Muscle of leg (tissue), 11 donors: Measurements from ENCODE around the gene FBXW7. TPM values are rescaled to one million over a fixed set of nuclear protein-coding genes. Genes with fewer than 3 reads are reported as not detected.
"Not testable (repeated sequence)": the region's sequence is repeated elsewhere in the genome, so short reads cannot be mapped to it uniquely, and the experiment has no call there.

ENCODE experiments used
- DNase-seq: peaks from one replicate; pipeline ENCODE4 v3.0.0; 2013
- H3K27ac ChIP-seq: one replicate; pipeline ENCODE4 v1.5.1; 2013; ENCODE audit warnings: mild to moderate bottlenecking, low read length, control low read depth
- H3K27me3 ChIP-seq: one replicate; pipeline ENCODE4 v1.6.1; 2013; ENCODE audit warnings: low read length; ENCODE audit not compliant: control insufficient read depth, insufficient read depth
- H3K36me3 ChIP-seq: one replicate; pipeline ENCODE4 v1.6.1; 2013; ENCODE audit warnings: low read length; ENCODE audit not compliant: control insufficient read depth, insufficient read depth
- H3K4me1 ChIP-seq: one replicate; pipeline ENCODE4 v1.6.1; 2013; ENCODE audit warnings: low read length; ENCODE audit not compliant: control insufficient read depth, insufficient read depth
- H3K4me3 ChIP-seq: one replicate; pipeline ENCODE4 v1.5.1; 2013; ENCODE audit warnings: low read length, control low read depth
- H3K9me3 ChIP-seq: replicated peaks from 2 replicates; pipeline ENCODE4 v1.6.1; 2013; ENCODE audit warnings: low read depth, low read length; ENCODE audit not compliant: control insufficient read depth
- WGBS: methylation state at CpG from one replicate; pipeline ENCODE4 v1.1.5; 2013; ENCODE audit warnings: missing lambda C conversion rate; ENCODE audit not compliant: insufficient coverage; 5-methylcytosine and 5-hydroxymethylcytosine counted together
- polyA plus RNA-seq, 8 donors: library from polyadenylated mRNA; unstranded; fragments of 120-200 nt; gene quantifications; one replicate each; pipeline versions ENCODE4 v1.2.1 to v1.2.3, GENCODE V29; 2013; ENCODE audit warnings: inconsistent platforms in 1 of 8, low replicate concordance in 1 of 8; ENCODE audit not compliant: insufficient read length in 8 of 8, insufficient read depth in 1 of 8
- total RNA-seq: library from RNA; stranded (reverse); fragments of 120-200 nt; gene quantifications from one replicate; pipeline ENCODE4 v1.2.4, GENCODE V29; 2013

FBXW7 gene
- total and polyA plus RNA-seq, 9 donors: 18.9 to 73.7 (median 24.6) TPM

GRCh38 chr4:152554742-152555141 lies 18.9 kb upstream of the FBXW7 start:
- Histone ChIP-seq H3K9me3 (no peaks in the 10 kb centered on the region), H3K4me1 (no peaks in the 10 kb centered on the region), H3K4me3 (no peak overlapping the region), H3K27me3 (no peaks in the 10 kb centered on the region), H3K27ac (no peak overlapping the region), H3K36me3 (no peaks in the 10 kb centered on the region)
- no CpG with 5 or more reads among the region's 2 CpGs for WGBS
- DNase-seq: no peak

GRCh38 chr4:152550687-152551086 lies 14.8 kb upstream of the FBXW7 start:
- no CpG with 5 or more reads among the region's 2 CpGs for WGBS
- not testable (repeated sequence) for H3K27me3 ChIP-seq, H3K4me3 ChIP-seq

DNA sequence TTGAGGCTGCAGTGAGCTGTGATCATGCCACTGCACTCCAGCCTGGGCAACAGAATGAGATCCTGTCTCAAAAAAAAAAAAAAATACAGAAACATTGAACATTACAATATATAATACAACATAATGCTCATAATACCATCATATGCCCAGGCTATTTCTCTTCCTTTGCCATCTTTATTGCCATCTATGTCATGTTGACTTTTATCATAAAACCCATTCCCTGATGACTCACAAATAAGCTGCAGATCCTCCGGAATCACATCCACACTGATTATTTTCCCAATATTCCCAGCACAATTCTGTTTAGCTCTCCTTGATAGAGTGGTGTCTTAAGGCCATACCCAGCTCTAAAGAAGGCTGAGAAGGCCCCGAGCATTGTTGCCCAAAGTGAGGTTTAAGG lies 9.2 kb upstream of the FBXW7 start:
- WGBS: no CpG with 5 or more reads among the region's 2 CpGs
- Histone ChIP-seq H3K27me3 (no peaks in the 10 kb centered on the region), H3K4me1 (no peaks in the 10 kb centered on the region), H3K4me3 (no peak overlapping the region), H3K9me3 (peaks cover 3% of the 10 kb centered on the region), H3K27ac (no peak overlapping the region), H3K36me3 (peaks cover 2% of the 10 kb centered on the region)
- no peak for DNase-seq

More at GRCh38 chr4:152550687-152551086, 14.8 kb upstream of the FBXW7 start:
- not testable (repeated sequence) for H3K27ac ChIP-seq, H3K9me3 ChIP-seq, DNase-seq, H3K36me3 ChIP-seq, H3K4me1 ChIP-seq

- H3K4me1 ChIP-seq, H3K27me3 ChIP-seq, H3K4me3 ChIP-seq, H3K36me3 ChIP-seq, DNase-seq, H3K27ac ChIP-seq, H3K9me3 ChIP-seq: not testable (repeated sequence)
- WGBS: 96% methylated on average over 4 of the region's 8 CpGs
Observed at GRCh38 chr4:152544533-152544932, 8.6 kb upstream of the FBXW7 start.

DNA sequence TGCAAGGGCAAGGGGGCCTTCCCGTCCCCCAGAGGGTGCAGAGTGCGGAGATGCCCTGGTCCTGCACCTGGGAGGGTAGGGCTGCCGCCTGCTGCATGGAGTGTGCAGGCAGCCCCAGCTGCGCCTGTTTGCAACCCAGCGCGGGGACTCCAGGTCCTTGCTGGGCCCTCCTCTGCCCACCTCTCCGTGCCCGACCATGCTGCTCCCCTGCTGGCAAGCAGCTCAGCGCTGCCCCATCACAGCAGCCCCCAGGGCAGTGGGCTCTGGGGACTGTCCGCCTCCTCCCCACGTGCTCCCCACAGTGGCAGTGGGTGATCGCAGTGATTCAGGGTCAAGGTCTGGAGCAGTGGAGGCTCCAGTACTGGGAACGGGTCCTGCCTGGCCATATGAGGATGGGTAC lies 5.0 kb upstream of the FBXW7 start:
- H3K4me3 ChIP-seq: no peak overlapping the region
- peaks cover 11% of the 10 kb centered on the region for H3K4me1 ChIP-seq
- H3K27me3 ChIP-seq: no peaks in the 10 kb centered on the region
- peaks cover 4% of the 10 kb centered on the region for H3K9me3 ChIP-seq
- H3K27ac ChIP-seq: no peak overlapping the region
- WGBS: 96% methylated on average over 12 of the region's 13 CpGs
- H3K36me3 ChIP-seq: peaks cover 8% of the 10 kb centered on the region
- DNase-seq: no peak

DNA sequence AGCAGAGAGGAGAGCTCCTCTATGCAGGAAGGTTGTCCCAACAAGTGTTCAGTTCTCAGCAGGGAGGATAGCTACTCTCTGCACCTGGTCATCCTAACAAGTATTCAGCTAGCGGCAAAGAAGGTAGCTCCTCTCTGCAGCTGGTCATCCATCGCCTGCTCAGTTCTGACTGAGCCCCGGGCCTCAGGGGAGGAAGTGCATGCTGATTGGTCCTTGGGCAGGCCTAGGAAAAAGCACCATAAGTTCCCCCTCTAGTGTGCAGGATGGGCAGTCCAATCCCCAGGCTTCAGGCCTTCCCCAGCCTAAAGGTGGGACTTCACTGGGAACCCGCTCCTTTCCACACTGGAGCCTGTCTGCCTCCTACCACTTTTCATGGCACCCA lies 4.4 kb upstream of the FBXW7 start:
- no peak overlapping the region for H3K27ac ChIP-seq
- no peak for DNase-seq
- H3K9me3 ChIP-seq: peaks cover 4% of the 10 kb centered on the region
- H3K4me3 ChIP-seq: no peak overlapping the region
- H3K36me3 ChIP-seq: peaks cover 8% of the 10 kb centered on the region
- peaks cover 11% of the 10 kb centered on the region for H3K4me1 ChIP-seq
- 82% methylated on average over 4 of the region's 4 CpGs for WGBS
- no peaks in the 10 kb centered on the region for H3K27me3 ChIP-seq

- DNase-seq: no peak
- H3K4me1 ChIP-seq: peaks cover 11% of the 10 kb centered on the region
- no peak overlapping the region for H3K4me3 ChIP-seq
- peaks cover 8% of the 10 kb centered on the region for H3K36me3 ChIP-seq
- 96% methylated on average over 12 of the region's 16 CpGs for WGBS
- peaks cover 4% of the 10 kb centered on the region for H3K9me3 ChIP-seq
- no peaks in the 10 kb centered on the region for H3K27me3 ChIP-seq
- no peak overlapping the region for H3K27ac ChIP-seq
Observed at GRCh38 chr4:152539556-152540292, 3.8 kb upstream of the FBXW7 start.

- Histone ChIP-seq H3K9me3 (peaks cover 4% of the 10 kb centered on the region), H3K4me3 (no peak overlapping the region), H3K36me3 (peaks cover 8% of the 10 kb centered on the region), H3K4me1 (peaks cover 13% of the 10 kb centered on the region), H3K27me3 (no peaks in the 10 kb centered on the region), H3K27ac (no peak overlapping the region)
- WGBS: 100% methylated on average over 1 of the region's 1 CpG
- DNase-seq: no peak
Observed at GRCh38 chr4:152537881-152538280, 2.0 kb upstream of the FBXW7 start.

GRCh38 chr4:152536545-152537182 lies 772 bp upstream of the FBXW7 start:
- H3K36me3 ChIP-seq: peaks cover 8% of the 10 kb centered on the region
- peaks cover 13% of the 10 kb centered on the region for H3K4me1 ChIP-seq
- peak overlapping the region; percentile 98 for H3K4me3 ChIP-seq
- H3K27me3 ChIP-seq: no peaks in the 10 kb centered on the region
- peak overlapping the region; percentile 98 for H3K27ac ChIP-seq
- peaks cover 4% of the 10 kb centered on the region for H3K9me3 ChIP-seq
- 0% methylated on average over 13 of the region's 24 CpGs for WGBS
- peak; percentile 65 for DNase-seq

- H3K4me1 ChIP-seq: peaks cover 13% of the 10 kb centered on the region
- DNase-seq: no peak
Observed at GRCh38 chr4:152535360-152535902, 461 bp downstream of the FBXW7 start.

More at GRCh38 chr4:152535360-152535902, 461 bp downstream of the FBXW7 start:
- no peaks in the 10 kb centered on the region for H3K27me3 ChIP-seq
- peaks cover 4% of the 10 kb centered on the region for H3K9me3 ChIP-seq
- H3K27ac ChIP-seq: peak overlapping the region; percentile 90
- peak overlapping the region; percentile 98 for H3K4me3 ChIP-seq
- 1% methylated on average over 47 of the region's 60 CpGs for WGBS
- H3K36me3 ChIP-seq: peaks cover 8% of the 10 kb centered on the region
